Measurements from ENCODE around the gene FBXL22.

Gene FBXL22

GRCh38 chr15:63597038-63597790 is at the start of gene FBXL22:
FBXL22 (plus strand) TSS chr15:63597387; CDS start chr15:63597393, 6 bp downstream.
- DNase-seq, result no peak

- DNase-seq, result no peak
These were observed 45.8 kb upstream of the FBXL22 start for GRCh38 chr15:63551400-63551799.

GRCh38 chr15:63553388-63553791 is 43.8 kb upstream of the FBXL22 start:
- peak; percentile 60 for DNase-seq

- DNase-seq, result no peak
These were observed 42.8 kb upstream of the FBXL22 start for GRCh38 chr15:63554337-63554927.

GRCh38 chr15:63555507-63555906 is 41.7 kb upstream of the FBXL22 start:
- DNase-seq, result no peak

- DNase-seq, result no peak
These were observed 40.9 kb upstream of the FBXL22 start for GRCh38 chr15:63556246-63556645.

- no peak for DNase-seq
These were observed 40.5 kb upstream of the FBXL22 start for GRCh38 chr15:63556736-63557135.

- peak; percentile 20 for DNase-seq
These were observed 37.4 kb upstream of the FBXL22 start for GRCh38 chr15:63559753-63560152.

GRCh38 chr15:63560741-63561448 is 36.3 kb upstream of the FBXL22 start:
- DNase-seq, result peak; percentile 86

- no peak for DNase-seq
These were observed 33.1 kb upstream of the FBXL22 start for GRCh38 chr15:63564093-63564492.

GRCh38 chr15:63565536-63566186 is 31.5 kb upstream of the FBXL22 start:
- peak; percentile 16 for DNase-seq

GRCh38 chr15:63572749-63573464 is 24.3 kb upstream of the FBXL22 start:
- no peak for DNase-seq

GRCh38 chr15:63573533-63573932 is 23.7 kb upstream of the FBXL22 start:
- DNase-seq, result no peak

GRCh38 chr15:63575312-63575711 is 21.9 kb upstream of the FBXL22 start:
- DNase-seq, result peak; percentile 61

- no peak for DNase-seq
These were observed 20.7 kb upstream of the FBXL22 start for GRCh38 chr15:63576441-63576840.

GRCh38 chr15:63582179-63582578 is 15.0 kb upstream of the FBXL22 start:
- no peak for DNase-seq

- DNase-seq, result no peak
These were observed 14.3 kb upstream of the FBXL22 start for GRCh38 chr15:63582718-63583426.

- no peak for DNase-seq
These were observed 10.4 kb upstream of the FBXL22 start for GRCh38 chr15:63586790-63587189.

GRCh38 chr15:63587527-63587926 is 9.7 kb upstream of the FBXL22 start:
- no peak for DNase-seq

- DNase-seq, result no peak
These were observed 8.4 kb upstream of the FBXL22 start for GRCh38 chr15:63588826-63589225.

GRCh38 chr15:63593705-63594671 is 3.2 kb upstream of the FBXL22 start:
- peak; percentile 55 for DNase-seq

Data from activated CD4-positive, alpha-beta T cell treated with anti-CD3 and anti-CD28 coated beads, Interleukin-10, Interleukin-2, amounts not matched to agents 100 ng/mL and 50 ng/mL, durations not matched to agents 16 hours and 8 hours (primary cell).